ENCODE data around the gene CES5A.
"Not testable (repeated sequence)": the region's sequence is repeated elsewhere in the genome, so short reads cannot be mapped to it uniquely, and the experiment has no call there.

The CES5A gene

GRCh38 chr16:55868137-55868536 is 7.0 kb downstream of the CES5A start:
- Histone ChIP-seq H3F3A (ENCODE audit: insufficient read depth, low read length) (no peaks in the 10 kb centered on the region), H3K27me3 (ENCODE audit: insufficient read depth, low read length) (no peaks in the 10 kb centered on the region), H3K79me2 (ENCODE audit: insufficient read depth, low read length) (no peaks in the 10 kb centered on the region), H3K4me3 (ENCODE audit: low read depth, low read length, poor library complexity, severe bottlenecking) (no peak overlapping the region), H3K27ac (ENCODE audit: low read depth, low read length, poor library complexity, severe bottlenecking) (no peak overlapping the region), H3K9me2 (ENCODE audit: low read depth, low read length) (no peaks in the 10 kb centered on the region), H3K4me1 (ENCODE audit: insufficient read depth, low read length, severe bottlenecking) (no peaks in the 10 kb centered on the region), H2AFZ (ENCODE audit: low read length) (no peak overlapping the region), H4K20me1 (ENCODE audit: insufficient read depth, low read length) (no peaks in the 10 kb centered on the region), H3K4me2 (ENCODE audit: low read length) (no peak overlapping the region), H3K9ac (ENCODE audit: low read length) (no peak overlapping the region), H3K36me3 (ENCODE audit: insufficient read depth, low read length) (no peaks in the 10 kb centered on the region), H3K9me3 (ENCODE audit: low read length) (no peaks in the 10 kb centered on the region)
- no peak for TF ChIP-seq EZH2 (IDR thresholded peaks at IDR 0.05; ENCODE audit: borderline replicate concordance, low read length)
- TF ChIP-seq, protein P1, sequence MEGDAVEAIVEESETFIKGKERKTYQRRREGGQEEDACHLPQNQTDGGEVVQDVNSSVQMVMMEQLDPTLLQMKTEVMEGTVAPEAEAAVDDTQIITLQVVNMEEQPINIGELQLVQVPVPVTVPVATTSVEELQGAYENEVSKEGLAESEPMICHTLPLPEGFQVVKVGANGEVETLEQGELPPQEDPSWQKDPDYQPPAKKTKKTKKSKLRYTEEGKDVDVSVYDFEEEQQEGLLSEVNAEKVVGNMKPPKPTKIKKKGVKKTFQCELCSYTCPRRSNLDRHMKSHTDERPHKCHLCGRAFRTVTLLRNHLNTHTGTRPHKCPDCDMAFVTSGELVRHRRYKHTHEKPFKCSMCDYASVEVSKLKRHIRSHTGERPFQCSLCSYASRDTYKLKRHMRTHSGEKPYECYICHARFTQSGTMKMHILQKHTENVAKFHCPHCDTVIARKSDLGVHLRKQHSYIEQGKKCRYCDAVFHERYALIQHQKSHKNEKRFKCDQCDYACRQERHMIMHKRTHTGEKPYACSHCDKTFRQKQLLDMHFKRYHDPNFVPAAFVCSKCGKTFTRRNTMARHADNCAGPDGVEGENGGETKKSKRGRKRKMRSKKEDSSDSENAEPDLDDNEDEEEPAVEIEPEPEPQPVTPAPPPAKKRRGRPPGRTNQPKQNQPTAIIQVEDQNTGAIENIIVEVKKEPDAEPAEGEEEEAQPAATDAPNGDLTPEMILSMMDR (IDR thresholded peaks at IDR 0.05; ENCODE audit: low read length): no peak

DNA sequence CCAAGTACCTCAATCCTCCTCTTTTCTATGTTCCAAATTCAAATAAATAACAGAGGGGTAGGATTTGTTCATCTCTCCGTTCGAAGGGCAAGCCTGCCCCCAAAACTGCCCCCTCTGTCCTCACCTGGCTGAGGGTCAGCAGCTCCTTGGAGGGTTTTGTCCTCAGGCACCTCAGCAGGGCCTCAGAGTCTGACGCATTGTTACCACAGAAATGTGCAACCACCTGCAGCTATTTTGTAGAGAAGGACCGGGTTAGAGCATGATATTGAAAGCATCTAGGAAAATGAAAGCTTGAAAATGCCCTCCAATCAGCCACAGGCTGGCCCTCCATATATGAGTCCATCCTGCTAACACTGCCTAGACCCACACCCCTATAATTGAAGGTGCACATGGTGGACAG is 13.9 kb downstream of the CES5A start:
- no peaks in the 10 kb centered on the region for H3K36me3 ChIP-seq (ENCODE audit: insufficient read depth, low read length)
- H3K27ac ChIP-seq (ENCODE audit: low read depth, low read length, poor library complexity, severe bottlenecking): no peak overlapping the region
- H3K9me3 ChIP-seq (ENCODE audit: low read length): no peaks in the 10 kb centered on the region
- no peaks in the 10 kb centered on the region for H3K4me1 ChIP-seq (ENCODE audit: insufficient read depth, low read length, severe bottlenecking)
- no peak overlapping the region for H3K4me3 ChIP-seq (ENCODE audit: low read depth, low read length, poor library complexity, severe bottlenecking)
- H3K4me2 ChIP-seq (ENCODE audit: low read length): no peak overlapping the region
- no peak overlapping the region for H3K9ac ChIP-seq (ENCODE audit: low read length)
- no peaks in the 10 kb centered on the region for H3K27me3 ChIP-seq (ENCODE audit: insufficient read depth, low read length)
- TF ChIP-seq, protein P1 (IDR thresholded peaks at IDR 0.05; ENCODE audit: low read length): no peak
- no peak for TF ChIP-seq EZH2 (IDR thresholded peaks at IDR 0.05; ENCODE audit: borderline replicate concordance, low read length)
- H3F3A ChIP-seq (ENCODE audit: insufficient read depth, low read length): no peaks in the 10 kb centered on the region
- no peak overlapping the region for H2AFZ ChIP-seq (ENCODE audit: low read length)
- no peaks in the 10 kb centered on the region for H3K79me2 ChIP-seq (ENCODE audit: insufficient read depth, low read length)
- no peaks in the 10 kb centered on the region for H3K9me2 ChIP-seq (ENCODE audit: low read depth, low read length)
- H4K20me1 ChIP-seq (ENCODE audit: insufficient read depth, low read length): no peaks in the 10 kb centered on the region

- H3K4me2 ChIP-seq (ENCODE audit: low read length); H2AFZ ChIP-seq (ENCODE audit: low read length); H3K9ac ChIP-seq (ENCODE audit: low read length); H3K79me2 ChIP-seq (ENCODE audit: insufficient read depth, low read length); H4K20me1 ChIP-seq (ENCODE audit: insufficient read depth, low read length); H3F3A ChIP-seq (ENCODE audit: insufficient read depth, low read length); H3K36me3 ChIP-seq (ENCODE audit: insufficient read depth, low read length); H3K4me3 ChIP-seq (ENCODE audit: low read depth, low read length, poor library complexity, severe bottlenecking); H3K4me1 ChIP-seq (ENCODE audit: insufficient read depth, low read length, severe bottlenecking); H3K9me2 ChIP-seq (ENCODE audit: low read depth, low read length); H3K27ac ChIP-seq (ENCODE audit: low read depth, low read length, poor library complexity, severe bottlenecking); H3K9me3 ChIP-seq (ENCODE audit: low read length); H3K27me3 ChIP-seq (ENCODE audit: insufficient read depth, low read length): not testable (repeated sequence)
Observed at GRCh38 chr16:55857650-55858049, 17.5 kb downstream of the CES5A start.

DNA sequence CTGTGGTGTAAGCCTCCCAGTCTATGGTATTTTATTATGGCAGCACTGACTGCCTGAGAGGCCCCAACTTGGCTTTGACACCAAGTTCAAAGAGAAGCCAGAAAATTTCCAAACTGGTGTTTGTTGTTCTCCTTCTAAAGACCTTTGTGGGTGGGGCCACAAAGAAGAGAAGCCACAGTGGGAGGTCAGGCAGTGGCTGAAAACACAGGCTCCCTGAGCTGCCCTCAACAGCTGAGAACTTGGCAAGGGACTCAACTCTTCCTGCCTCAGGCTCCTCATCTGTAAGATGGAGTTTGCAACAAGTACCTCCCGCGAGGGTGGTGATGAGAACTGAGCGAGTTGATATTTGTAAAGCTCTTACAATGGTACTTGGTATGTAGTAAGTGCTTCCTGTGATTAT is 18.2 kb downstream of the CES5A start:
- Histone ChIP-seq H3K9me2 (ENCODE audit: low read depth, low read length) (no peaks in the 10 kb centered on the region), H2AFZ (ENCODE audit: low read length) (no peak overlapping the region), H3K27ac (ENCODE audit: low read depth, low read length, poor library complexity, severe bottlenecking) (no peak overlapping the region), H3K4me2 (ENCODE audit: low read length) (no peak overlapping the region), H3K4me1 (ENCODE audit: insufficient read depth, low read length, severe bottlenecking) (no peaks in the 10 kb centered on the region), H3K9ac (ENCODE audit: low read length) (no peak overlapping the region), H3K4me3 (ENCODE audit: low read depth, low read length, poor library complexity, severe bottlenecking) (no peak overlapping the region), H3K9me3 (ENCODE audit: low read length) (no peaks in the 10 kb centered on the region), H3F3A (ENCODE audit: insufficient read depth, low read length) (no peaks in the 10 kb centered on the region), H3K79me2 (ENCODE audit: insufficient read depth, low read length) (no peaks in the 10 kb centered on the region), H4K20me1 (ENCODE audit: insufficient read depth, low read length) (no peaks in the 10 kb centered on the region), H3K36me3 (ENCODE audit: insufficient read depth, low read length) (no peaks in the 10 kb centered on the region), H3K27me3 (ENCODE audit: insufficient read depth, low read length) (no peaks in the 10 kb centered on the region)
- TF ChIP-seq, protein P1 (IDR thresholded peaks at IDR 0.05; ENCODE audit: low read length): no peak
- TF ChIP-seq EZH2 (IDR thresholded peaks at IDR 0.05; ENCODE audit: borderline replicate concordance, low read length): no peak
